ENCODE data around the gene IGSF3. TPM values are rescaled to one million over a fixed set of nuclear protein-coding genes. Genes with fewer than 3 reads are reported as not detected.
"Not testable (repeated sequence)": the region's sequence is repeated elsewhere in the genome, so short reads cannot be mapped to it uniquely, and the experiment has no call there.

IGSF3 gene
- polyA plus RNA-seq, 1 donor (not counting 4 experiments of a cell fraction or from before 2014, with no cell fraction given) = 47.4 TPM

DNA sequence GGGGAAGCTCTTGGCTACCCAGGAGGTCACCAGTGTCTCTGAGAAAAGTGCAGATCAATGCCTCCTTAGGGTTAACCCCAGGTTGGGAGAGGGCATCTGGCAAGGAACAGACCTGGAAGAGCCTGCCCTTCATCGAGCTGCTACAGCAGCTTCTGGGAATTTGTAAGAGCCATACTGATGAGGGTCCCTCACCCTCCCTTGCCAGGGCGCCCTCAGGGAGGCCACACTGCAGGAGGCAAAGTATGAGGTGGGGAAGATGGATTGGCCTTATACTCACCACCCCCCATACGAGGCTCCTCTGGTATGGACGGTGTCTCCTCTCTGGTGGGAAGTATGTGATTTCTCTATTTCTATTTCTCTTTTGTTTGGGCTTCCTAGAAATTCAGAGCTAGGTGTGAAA, 13.2 kb downstream of the IGSF3 start:
- peaks cover 8% of the 10 kb centered on the region for H3K4me1 ChIP-seq (ENCODE audit: control insufficient read depth, extremely low read depth, insufficient read depth, low read length)
- no peak overlapping the region for H3K27ac ChIP-seq (ENCODE audit: control insufficient read depth, insufficient read depth, low read length)
- no peaks in the 10 kb centered on the region for H3K9me1 ChIP-seq (ENCODE audit: control insufficient read depth, extremely low read depth, insufficient read depth, low read length)
- DNase-seq (ENCODE audit: low read depth, low spot score) (no peak), FAIRE-seq (no peak)
- peaks cover 9% of the 10 kb centered on the region for H3K79me2 ChIP-seq (ENCODE audit: control insufficient read depth, insufficient read depth, low read length)
- H3K4me3 ChIP-seq (ENCODE audit: control insufficient read depth in 2 of 3, extremely low read depth in 1 of 3, insufficient read depth in 2 of 3, low read depth in 1 of 3, low read length in 3 of 3) = no peak overlapping the region
- TF ChIP-seq CTCF (optimal IDR thresholded peaks at IDR 0.05 in 1 of 3, IDR thresholded peaks at IDR 0.05 in 1 of 3, conservative IDR thresholded peaks at IDR 0.05 in 1 of 3; ENCODE audit: extremely low read depth in 1 of 3, insufficient read depth in 2 of 3, low read length in 3 of 3) = no peak
- TF ChIP-seq EZH2 (IDR thresholded peaks at IDR 0.05; ENCODE audit: low read length) = no peak
- no peaks in the 10 kb centered on the region for H3K36me3 ChIP-seq (ENCODE audit: control insufficient read depth in 2 of 2, extremely low read depth in 1 of 2, insufficient read depth in 2 of 2, low read length in 2 of 2)
- H3K9me3 ChIP-seq (ENCODE audit: control insufficient read depth, low read depth, low read length) = no peaks in the 10 kb centered on the region
- no peak overlapping the region for H2AFZ ChIP-seq (ENCODE audit: control insufficient read depth, low read length)
- no peak overlapping the region for H3K9ac ChIP-seq (ENCODE audit: control insufficient read depth, extremely low read depth, insufficient read depth, low read length)
- no peaks in the 10 kb centered on the region for H3K27me3 ChIP-seq (ENCODE audit: control insufficient read depth, extremely low read depth, insufficient read depth, low read length)
- no peak overlapping the region for H3K4me2 ChIP-seq (ENCODE audit: control insufficient read depth, extremely low read depth, insufficient read depth, low read depth, low read length)
- dilution Hi-C loops (cut with MboI; ENCODE audit: extremely low pct_ligation_motif_present, low sequenced_read_pairs) = no loop called here
- no peaks in the 10 kb centered on the region for H4K20me1 ChIP-seq (ENCODE audit: control insufficient read depth, extremely low read depth, insufficient read depth, low read length)

DNA sequence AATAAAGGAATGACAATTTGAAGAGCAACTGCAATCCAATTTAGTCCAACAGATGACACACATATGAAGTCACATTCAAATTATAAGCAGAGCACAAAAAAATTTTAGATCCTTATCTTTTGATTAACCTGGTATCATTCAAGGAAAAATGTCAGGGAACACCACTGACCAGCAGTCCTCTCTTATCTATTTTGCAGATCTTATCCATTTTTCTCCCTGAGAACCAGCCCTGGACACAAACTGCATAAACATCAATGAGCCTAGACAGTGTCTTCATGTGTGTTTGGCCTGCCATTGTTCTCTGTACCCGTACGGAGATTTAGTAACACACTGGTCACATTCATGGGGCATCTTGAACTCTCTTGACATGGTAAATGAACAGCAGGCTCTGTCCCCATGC, 14.9 kb downstream of the IGSF3 start:
- H3K9me3 ChIP-seq (ENCODE audit: control insufficient read depth, low read depth, low read length); H3K4me2 ChIP-seq (ENCODE audit: control insufficient read depth, extremely low read depth, insufficient read depth, low read depth, low read length); H4K20me1 ChIP-seq (ENCODE audit: control insufficient read depth, extremely low read depth, insufficient read depth, low read length); H3K9me1 ChIP-seq (ENCODE audit: control insufficient read depth, extremely low read depth, insufficient read depth, low read length); H3K9ac ChIP-seq (ENCODE audit: control insufficient read depth, extremely low read depth, insufficient read depth, low read length); H3K27ac ChIP-seq (ENCODE audit: control insufficient read depth, insufficient read depth, low read length); H3K36me3 ChIP-seq (ENCODE audit: control insufficient read depth in 2 of 2, extremely low read depth in 1 of 2, insufficient read depth in 2 of 2, low read length in 2 of 2); DNase-seq (ENCODE audit: low read depth, low spot score); dilution Hi-C loops (cut with MboI; ENCODE audit: extremely low pct_ligation_motif_present, low sequenced_read_pairs); H2AFZ ChIP-seq (ENCODE audit: control insufficient read depth, low read length); H3K27me3 ChIP-seq (ENCODE audit: control insufficient read depth, extremely low read depth, insufficient read depth, low read length); FAIRE-seq; H3K4me3 ChIP-seq (ENCODE audit: control insufficient read depth in 2 of 3, extremely low read depth in 1 of 3, insufficient read depth in 2 of 3, low read depth in 1 of 3, low read length in 3 of 3): not testable (repeated sequence)
- H3K79me2 ChIP-seq (ENCODE audit: control insufficient read depth, insufficient read depth, low read length) = peaks cover 15% of the 10 kb centered on the region
- H3K4me1 ChIP-seq (ENCODE audit: control insufficient read depth, extremely low read depth, insufficient read depth, low read length) = peaks cover 21% of the 10 kb centered on the region

DNA sequence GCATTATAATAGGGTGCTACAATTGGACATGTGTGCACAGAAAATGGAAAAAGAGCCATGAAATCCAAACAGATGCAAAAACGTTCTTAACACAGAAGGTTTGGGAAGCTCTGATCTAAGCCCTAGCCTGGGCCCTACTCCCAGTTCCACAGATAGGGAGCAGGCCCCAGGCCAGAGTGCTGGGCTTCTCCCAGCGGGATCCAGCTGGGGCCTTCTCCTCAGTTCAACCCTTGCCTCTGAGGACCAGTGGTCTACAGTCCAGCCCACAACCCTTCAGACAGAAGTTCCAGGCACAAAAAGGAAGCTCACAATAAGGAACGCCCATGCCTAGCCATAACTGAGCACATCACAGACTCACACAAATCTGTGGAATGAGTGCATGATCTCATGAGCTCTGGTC, 16.8 kb downstream of the IGSF3 start:
- H3K27me3 ChIP-seq (ENCODE audit: control insufficient read depth, extremely low read depth, insufficient read depth, low read length); DNase-seq (ENCODE audit: low read depth, low spot score); H4K20me1 ChIP-seq (ENCODE audit: control insufficient read depth, extremely low read depth, insufficient read depth, low read length); FAIRE-seq; H3K9me1 ChIP-seq (ENCODE audit: control insufficient read depth, extremely low read depth, insufficient read depth, low read length); H3K27ac ChIP-seq (ENCODE audit: control insufficient read depth, insufficient read depth, low read length); H3K9me3 ChIP-seq (ENCODE audit: control insufficient read depth, low read depth, low read length); dilution Hi-C loops (cut with MboI; ENCODE audit: extremely low pct_ligation_motif_present, low sequenced_read_pairs); H3K36me3 ChIP-seq (ENCODE audit: control insufficient read depth in 2 of 2, extremely low read depth in 1 of 2, insufficient read depth in 2 of 2, low read length in 2 of 2); H3K4me2 ChIP-seq (ENCODE audit: control insufficient read depth, extremely low read depth, insufficient read depth, low read depth, low read length); H3K4me3 ChIP-seq (ENCODE audit: control insufficient read depth in 2 of 3, extremely low read depth in 1 of 3, insufficient read depth in 2 of 3, low read depth in 1 of 3, low read length in 3 of 3); H2AFZ ChIP-seq (ENCODE audit: control insufficient read depth, low read length); H3K9ac ChIP-seq (ENCODE audit: control insufficient read depth, extremely low read depth, insufficient read depth, low read length): not testable (repeated sequence)
- Histone ChIP-seq H3K4me1 (ENCODE audit: control insufficient read depth, extremely low read depth, insufficient read depth, low read length) (peaks cover 36% of the 10 kb centered on the region), H3K79me2 (ENCODE audit: control insufficient read depth, insufficient read depth, low read length) (peaks cover 15% of the 10 kb centered on the region)

GRCh38 chr1:116649041-116649440, 18.5 kb downstream of the IGSF3 start:
- H3K27ac ChIP-seq (ENCODE audit: control insufficient read depth, insufficient read depth, low read length); H4K20me1 ChIP-seq (ENCODE audit: control insufficient read depth, extremely low read depth, insufficient read depth, low read length); H3K9me3 ChIP-seq (ENCODE audit: control insufficient read depth, low read depth, low read length); H3K9me1 ChIP-seq (ENCODE audit: control insufficient read depth, extremely low read depth, insufficient read depth, low read length); H2AFZ ChIP-seq (ENCODE audit: control insufficient read depth, low read length); H3K9ac ChIP-seq (ENCODE audit: control insufficient read depth, extremely low read depth, insufficient read depth, low read length); H3K36me3 ChIP-seq (ENCODE audit: control insufficient read depth in 2 of 2, extremely low read depth in 1 of 2, insufficient read depth in 2 of 2, low read length in 2 of 2); H3K27me3 ChIP-seq (ENCODE audit: control insufficient read depth, extremely low read depth, insufficient read depth, low read length); DNase-seq (ENCODE audit: low read depth, low spot score); dilution Hi-C loops (cut with MboI; ENCODE audit: extremely low pct_ligation_motif_present, low sequenced_read_pairs); FAIRE-seq; H3K4me2 ChIP-seq (ENCODE audit: control insufficient read depth, extremely low read depth, insufficient read depth, low read depth, low read length); H3K4me3 ChIP-seq (ENCODE audit: control insufficient read depth in 2 of 3, extremely low read depth in 1 of 3, insufficient read depth in 2 of 3, low read depth in 1 of 3, low read length in 3 of 3): not testable (repeated sequence)
- peaks cover 23% of the 10 kb centered on the region for H3K79me2 ChIP-seq (ENCODE audit: control insufficient read depth, insufficient read depth, low read length)
- H3K4me1 ChIP-seq (ENCODE audit: control insufficient read depth, extremely low read depth, insufficient read depth, low read length) = peaks cover 36% of the 10 kb centered on the region

Measured in keratinocyte (primary cell).